Motor neuron (in vitro differentiated cells): Measurements from ENCODE around the gene INO80. TPM values are rescaled to one million over a fixed set of nuclear protein-coding genes. Genes with fewer than 3 reads are reported as not detected.
"Not testable (repeated sequence)": the region's sequence is repeated elsewhere in the genome, so short reads cannot be mapped to it uniquely, and the experiment has no call there.

Experiments used
- ATAC-seq, 8 experiments: fragments of 200-7000 bp; cut with Tn5 transposase; replicated peaks in 6 of 8; 2 replicates each; pipeline ENCODE4 v1.8.0; 2021; ENCODE audit warnings: mild to moderate bottlenecking in 8 of 8, moderate library complexity in 8 of 8
- H3K27ac ChIP-seq, 2 donors: fragments of 250-450 bp; sonication (Bioruptor Pico); 2 replicates each; pipeline ENCODE4 v1.9.0; 2021; ENCODE audit warnings: antibody characterized with exemption in 2 of 2, mild to moderate bottlenecking in 2 of 2, moderate library complexity in 1 of 2
- H3K4me1 ChIP-seq, 2 donors: fragments of 250-450 bp; sonication (Bioruptor Pico); replicated peaks in 1 of 2; 2 replicates each; pipeline ENCODE4 v1.6.1; 2021; ENCODE audit warnings: antibody characterized with exemption in 2 of 2, mild to moderate bottlenecking in 2 of 2, moderate library complexity in 1 of 2
- H3K4me3 ChIP-seq, 5 donors: fragments of 250-450 bp; sonication (Bioruptor Pico); 2 replicates each; pipeline ENCODE4 v1.9.0; 2021; ENCODE audit warnings: antibody characterized with exemption in 5 of 5, mild to moderate bottlenecking in 5 of 5, moderate library complexity in 4 of 5
- WGBS, 10 experiments: fragments of 450-650 bp; shearing (Covaris generic); methylation state at CpG; one replicate each; pipeline ENCODE4 v1.0.0; 2022; 5-methylcytosine and 5-hydroxymethylcytosine counted together
- in situ Hi-C, 9 experiments: fragments of 400-800 bp; cut with MboI; loops; one replicate each; pipeline ENCODE4 v1.15.0; 2021; ENCODE audit warnings: low sequenced_read_pairs in 9 of 9, low pct_unique_long_range_greater_than_20kb in 2 of 9; ENCODE audit not compliant: unreplicated experiment in 9 of 9
- total RNA-seq, 8 experiments: library from RNA; unstranded; fragments of 300-600 nt; gene quantifications; 2 replicates each; pipeline versions ENCODE4 v1.2.3 to v1.2.4, GENCODE V29; 2022

INO80 gene
- total RNA-seq, 8 experiments from 2014 or later = 8.0 to 25.8 (median 11.9) TPM

DNA sequence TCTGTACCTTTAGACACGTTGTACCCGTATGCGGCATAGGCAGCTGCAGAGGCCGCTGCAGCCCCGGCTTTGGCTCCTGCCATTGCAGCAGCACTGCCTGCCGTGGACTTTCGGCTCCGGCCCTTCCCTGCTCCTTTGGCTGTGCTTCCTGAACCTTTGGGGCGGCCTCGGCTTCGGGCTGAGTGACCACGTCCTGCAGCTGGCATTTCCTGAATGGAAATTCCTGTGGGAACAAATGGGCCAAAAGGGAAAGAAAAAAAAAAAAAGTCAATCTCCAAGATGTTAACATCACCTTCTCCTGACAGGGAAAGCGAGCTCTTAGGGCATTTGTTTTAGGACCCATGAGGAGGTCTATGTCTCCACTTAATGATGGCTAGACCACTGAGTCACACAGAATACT is 133.2 kb downstream of the INO80 start:
- in situ Hi-C loops = no loop called here
- 33 to 97% (median 88%) methylated on average over 1 to 13 of the region's 13 CpGs; no CpG with 5 or more reads in 1 of the 10 experiments for WGBS, 10 experiments
- no peak overlapping the region for H3K27ac ChIP-seq
- no peak overlapping the region for H3K4me3 ChIP-seq
- no peak for ATAC-seq
- no peaks in the 10 kb centered on the region for H3K4me1 ChIP-seq

DNA sequence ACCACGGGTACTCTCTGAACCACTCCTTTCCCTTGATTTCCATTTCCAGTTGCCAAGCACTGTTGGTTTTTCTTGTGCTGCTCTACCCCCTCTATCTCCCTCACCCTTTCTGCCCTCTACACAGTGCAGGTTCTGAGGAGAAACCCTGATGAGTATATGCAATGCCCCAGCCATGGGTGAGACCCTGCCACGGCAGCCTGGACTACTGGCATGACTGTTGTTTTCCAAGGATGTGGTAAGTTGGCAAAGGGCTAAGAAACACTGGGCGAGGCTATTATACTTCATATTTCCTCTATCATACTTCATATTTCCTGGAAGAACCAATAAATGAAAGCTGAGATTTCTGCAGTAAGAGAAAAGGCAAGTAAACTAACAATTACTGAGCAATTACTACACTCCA is 134.9 kb downstream of the INO80 start:
- Histone ChIP-seq H3K27ac (no peak overlapping the region), H3K4me1 (no peaks in the 10 kb centered on the region), H3K4me3 (no peak overlapping the region)
- in situ Hi-C loops = no loop called here
- no peak for ATAC-seq
- WGBS, 10 experiments = 60 to 100% (median 88%) methylated on average over 1 to 3 of the region's 3 CpGs; no CpG with 5 or more reads in 5 of the 10 experiments

- peak in 3 of 8 experiments; percentile 51 to 69 (median 62) for ATAC-seq
- Histone ChIP-seq H3K4me1 (no peaks in the 10 kb centered on the region), H3K27ac (no peak overlapping the region), H3K4me3 (no peak overlapping the region)
- 89 to 100% (median 94%) methylated on average over 1 to 4 of the region's 4 CpGs; no CpG with 5 or more reads in 4 of the 10 experiments for WGBS, 10 experiments
- in situ Hi-C loops = no loop called here
Observed at GRCh38 chr15:40978562-40978961, 137.5 kb downstream of the INO80 start.

DNA sequence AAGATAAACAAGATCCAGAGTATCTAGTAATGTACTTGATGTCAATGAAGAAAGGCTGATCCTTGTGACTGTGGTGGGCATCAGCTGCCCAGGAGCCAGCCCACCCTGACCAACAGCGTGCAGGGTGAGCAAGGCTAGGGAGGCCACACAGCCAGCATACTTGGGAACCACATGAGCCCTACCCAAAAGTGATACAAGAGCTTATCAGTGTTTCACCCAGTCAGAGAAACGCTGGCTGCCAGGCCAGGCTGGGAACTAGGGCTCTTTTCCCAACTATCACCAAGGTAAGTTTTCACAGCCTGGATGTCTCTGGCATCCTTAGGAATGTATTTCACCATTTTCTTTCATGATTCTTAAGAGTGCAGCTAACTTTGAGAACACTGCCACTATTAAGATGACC is 137.9 kb downstream of the INO80 start:
- 50 to 100% (median 100%) methylated on average over 1 to 2 of the region's 2 CpGs; no CpG with 5 or more reads in 3 of the 10 experiments for WGBS, 10 experiments
- in situ Hi-C loops = no loop called here
- H3K4me3 ChIP-seq = no peak overlapping the region
- H3K27ac ChIP-seq = no peak overlapping the region
- no peaks in the 10 kb centered on the region for H3K4me1 ChIP-seq
- no peak for ATAC-seq

GRCh38 chr15:40976819-40977218 is 139.3 kb downstream of the INO80 start:
- in situ Hi-C loops = no loop called here
- no peak for ATAC-seq
- WGBS, 10 experiments = 20 to 100% (median 100%) methylated on average over 1 of the region's 7 CpGs; no CpG with 5 or more reads in 7 of the 10 experiments
- Histone ChIP-seq H3K27ac (no peak overlapping the region), H3K4me3 (no peak overlapping the region), H3K4me1 (no peaks in the 10 kb centered on the region)

DNA sequence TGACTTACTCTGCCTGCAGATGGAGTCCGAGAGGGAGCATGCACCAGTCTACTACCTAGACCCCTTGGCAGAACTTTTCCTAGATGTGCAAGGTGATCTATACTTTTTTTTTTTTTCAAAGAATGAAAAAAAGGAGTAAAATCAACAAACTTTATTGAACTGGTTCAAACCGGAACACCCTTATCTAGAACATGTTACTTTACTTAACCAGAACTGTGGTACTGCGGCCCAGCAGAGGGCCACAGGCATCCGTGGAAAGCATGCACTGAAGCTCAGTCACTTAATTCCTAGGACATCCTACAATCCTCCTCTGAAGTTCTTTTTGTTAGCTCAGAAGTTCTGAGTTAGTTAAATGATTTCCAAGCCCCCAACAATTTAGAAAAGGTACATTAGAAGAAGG is 141.2 kb downstream of the INO80 start:
- H3K27ac ChIP-seq = no peak overlapping the region
- in situ Hi-C loops = no loop called here
- no peak for ATAC-seq
- no peaks in the 10 kb centered on the region for H3K4me1 ChIP-seq
- WGBS, 10 experiments = 70 to 100% (median 92%) methylated on average over 1 to 4 of the region's 4 CpGs; no CpG with 5 or more reads in 4 of the 10 experiments
- no peak overlapping the region for H3K4me3 ChIP-seq

DNA sequence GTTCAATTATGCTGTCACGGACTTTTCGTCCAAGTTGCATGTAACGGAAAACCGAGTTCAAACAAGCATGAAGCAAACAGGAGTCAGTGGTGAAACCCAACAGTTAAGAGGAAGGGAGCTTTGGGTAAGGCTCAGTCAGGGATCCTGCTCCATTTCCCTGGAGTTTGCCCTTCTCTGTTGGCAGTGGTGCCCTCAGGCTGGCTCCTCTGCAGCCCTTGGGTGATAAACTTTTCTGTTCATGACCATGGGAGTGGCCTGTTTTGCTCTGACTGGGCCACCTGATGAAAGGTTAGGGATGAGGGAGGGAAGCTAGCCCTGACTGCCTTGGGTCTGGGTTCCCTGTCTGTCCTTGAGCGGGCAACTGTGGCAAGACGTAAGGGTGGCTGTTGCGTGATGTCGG is 146.7 kb downstream of the INO80 start:
- Histone ChIP-seq H3K4me1 (peaks cover 7 to 10% of the 10 kb centered on the region in 2 donors), H3K4me3 (no peak overlapping the region), H3K27ac (no peak overlapping the region)
- 85 to 92% (median 88%) methylated on average over 4 to 8 of the region's 8 CpGs; no CpG with 5 or more reads in 3 of the 10 experiments for WGBS, 10 experiments
- in situ Hi-C loops = no loop called here
- ATAC-seq = no peak

DNA sequence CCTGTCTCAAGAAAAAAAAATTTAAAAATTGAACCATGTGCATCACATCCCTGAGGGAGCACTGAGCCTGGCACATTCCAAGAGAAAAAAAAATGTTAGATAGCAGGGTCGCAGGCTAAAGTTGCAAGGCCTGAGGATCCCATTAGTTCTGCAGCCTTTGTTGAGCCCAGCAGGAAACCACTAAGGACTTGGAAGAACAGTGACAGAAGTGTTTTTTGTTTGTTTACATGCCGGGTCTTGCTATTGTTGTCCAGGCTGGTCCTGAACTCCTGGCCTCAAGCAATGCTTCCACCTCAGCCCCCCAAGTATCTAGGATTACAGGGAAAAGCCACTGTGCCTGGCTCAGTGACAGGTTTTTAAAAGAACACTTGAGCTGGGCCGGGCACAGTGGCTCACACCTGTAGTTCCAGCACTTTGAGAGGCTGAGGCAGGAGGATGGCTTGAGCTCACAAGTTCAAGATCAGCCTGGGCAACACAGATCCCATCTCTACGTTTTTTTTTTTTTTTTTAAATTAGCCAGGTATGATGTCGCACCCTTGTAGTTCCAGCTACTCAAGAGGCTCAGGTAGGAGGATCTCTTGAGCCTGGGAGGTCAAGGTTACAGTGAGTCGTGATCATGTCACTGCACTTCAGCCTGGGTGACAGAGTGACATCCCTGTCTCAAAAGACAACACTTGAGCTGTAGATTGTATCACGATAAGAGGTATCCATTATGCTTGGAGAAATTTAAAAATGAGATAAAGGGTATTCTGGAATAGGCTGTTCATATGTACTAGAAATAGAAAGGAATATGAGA is 147.6 kb downstream of the INO80 start:
- in situ Hi-C loops = no loop called here
- Histone ChIP-seq H3K4me1 (peaks cover 7 to 10% of the 10 kb centered on the region in 2 donors), H3K27ac (no peak overlapping the region), H3K4me3 (no peak overlapping the region)
- no peak for ATAC-seq
- 13 to 87% (median 53%) methylated on average over 1 to 6 of the region's 7 CpGs; no CpG with 5 or more reads in 2 of the 10 experiments for WGBS, 10 experiments

- ATAC-seq = no peak
- 58 to 100% (median 82%) methylated on average over 2 to 3 of the region's 13 CpGs; no CpG with 5 or more reads in 6 of the 10 experiments for WGBS, 10 experiments
- Histone ChIP-seq H3K27ac (no peak overlapping the region), H3K4me3 (no peak overlapping the region), H3K4me1 (peaks cover 7 to 12% of the 10 kb centered on the region in 2 donors)
- in situ Hi-C loops = no loop called here
Observed at GRCh38 chr15:40964634-40965033, 151.4 kb downstream of the INO80 start.

DNA sequence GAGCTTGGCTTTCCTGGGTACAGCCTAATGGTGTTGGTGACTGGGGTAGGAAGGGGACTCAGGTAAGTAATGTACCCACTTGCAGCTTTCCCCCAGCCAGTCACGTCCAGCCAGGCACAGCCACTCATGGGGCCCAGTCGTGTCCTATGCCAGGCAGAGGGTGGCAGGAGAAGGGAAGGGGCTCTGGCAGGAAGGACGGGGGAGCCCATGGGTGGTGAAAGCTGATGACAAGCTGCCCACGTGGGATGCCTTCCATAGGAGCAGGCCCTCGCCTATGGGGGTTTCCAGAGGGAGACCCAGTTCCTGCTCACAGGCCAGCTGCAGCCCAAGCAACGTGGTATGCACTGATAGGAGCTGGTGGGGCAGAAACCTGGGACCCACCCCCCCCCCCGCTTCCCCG is 152.1 kb downstream of the INO80 start:
- no peak overlapping the region for H3K4me3 ChIP-seq
- in situ Hi-C loops = no loop called here
- peaks cover 7 to 16% of the 10 kb centered on the region in 2 donors for H3K4me1 ChIP-seq
- no peak overlapping the region for H3K27ac ChIP-seq
- no peak for ATAC-seq
- no CpG with 5 or more reads among the region's 8 CpGs for WGBS, 10 experiments

DNA sequence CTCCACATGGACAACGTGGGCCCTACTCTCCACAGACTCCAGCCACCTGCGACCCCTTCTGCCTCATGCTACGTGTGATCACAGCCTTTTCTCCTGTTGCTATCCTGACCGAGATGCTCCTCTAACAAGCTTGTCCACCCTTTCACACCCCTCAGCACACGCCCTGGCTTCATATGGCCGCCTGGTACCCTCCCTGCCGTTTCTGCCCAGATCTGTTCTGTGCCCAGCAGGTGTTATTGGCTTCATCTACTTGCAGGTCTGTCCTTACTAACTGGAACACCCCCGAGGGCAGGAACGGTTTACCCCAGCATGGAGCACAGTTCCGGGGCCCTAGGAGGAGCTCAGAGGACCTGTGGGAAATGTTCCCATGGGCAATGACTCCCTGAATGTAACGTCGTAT is 152.9 kb downstream of the INO80 start:
- ATAC-seq = no peak
- 42 to 96% (median 89%) methylated on average over 1 to 9 of the region's 12 CpGs for WGBS, 10 experiments
- H3K4me1 ChIP-seq = peaks cover 7 to 16% of the 10 kb centered on the region in 2 donors
- in situ Hi-C loops = no loop called here
- no peak overlapping the region for H3K27ac ChIP-seq
- H3K4me3 ChIP-seq = no peak overlapping the region

GRCh38 chr15:40962317-40962716 is 153.8 kb downstream of the INO80 start:
- WGBS, 10 experiments = 67 to 100% (median 93%) methylated on average over 1 to 11 of the region's 14 CpGs; no CpG with 5 or more reads in 2 of the 10 experiments

DNA sequence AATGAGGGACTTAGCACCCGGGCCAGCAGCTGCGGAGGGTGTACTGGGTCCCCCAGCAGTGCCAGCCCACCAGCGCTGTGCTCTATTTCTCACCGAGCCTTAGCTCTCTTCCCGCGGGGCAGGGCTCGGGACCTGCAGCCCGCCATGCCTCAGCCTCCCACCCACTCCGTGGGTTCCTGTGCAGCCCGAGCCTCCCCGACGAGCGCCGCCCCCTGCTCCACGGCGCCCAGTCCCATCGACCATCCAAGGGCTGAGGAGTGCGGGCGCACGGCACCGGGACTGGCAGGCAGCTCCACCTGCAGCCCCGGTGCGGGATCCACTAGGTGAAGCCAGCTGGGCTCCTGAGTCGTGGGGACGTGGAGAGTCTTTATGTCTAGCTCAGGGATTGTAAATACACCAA is 154.3 kb downstream of the INO80 start:
- WGBS, 10 experiments = no CpG with 5 or more reads among the region's 25 CpGs
- H3K4me1 ChIP-seq = peaks cover 10 to 16% of the 10 kb centered on the region in 2 donors
- ATAC-seq, H3K27ac ChIP-seq, H3K4me3 ChIP-seq, in situ Hi-C loops: not testable (repeated sequence)

More at GRCh38 chr15:40962317-40962716, 153.8 kb downstream of the INO80 start:
- in situ Hi-C loops, H3K4me3 ChIP-seq, ATAC-seq, H3K27ac ChIP-seq: not testable (repeated sequence)
- H3K4me1 ChIP-seq = peaks cover 7 to 16% of the 10 kb centered on the region in 2 donors
